ENCODE measurements around the gene PRR30.

Gene PRR30

DNA sequence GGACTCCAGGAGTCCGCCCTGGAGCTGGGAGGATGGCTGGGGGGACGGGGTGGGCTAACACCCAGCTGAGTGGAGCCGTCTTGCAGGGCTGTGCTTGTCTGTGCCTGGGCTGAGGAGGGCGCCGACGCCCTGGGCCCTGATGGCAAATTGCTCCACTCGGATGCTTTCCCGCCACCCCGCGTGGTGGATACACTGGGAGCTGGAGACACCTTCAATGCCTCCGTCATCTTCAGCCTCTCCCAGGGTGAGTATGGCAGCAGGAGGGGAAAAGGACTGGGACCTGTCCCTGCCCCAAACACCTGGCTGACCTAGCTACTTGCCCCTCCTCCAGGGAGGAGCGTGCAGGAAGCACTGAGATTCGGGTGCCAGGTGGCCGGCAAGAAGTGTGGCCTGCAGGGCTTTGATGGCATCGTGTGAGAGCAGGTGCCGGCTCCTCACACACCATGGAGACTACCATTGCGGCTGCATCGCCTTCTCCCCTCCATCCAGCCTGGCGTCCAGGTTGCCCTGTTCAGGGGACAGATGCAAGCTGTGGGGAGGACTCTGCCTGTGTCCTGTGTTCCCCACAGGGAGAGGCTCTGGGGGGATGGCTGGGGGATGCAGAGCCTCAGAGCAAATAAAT lies 39.8 kb downstream of the PRR30 start:
- DNase-seq (ENCODE audit: low read depth): no peak
- no peak overlapping the region for H3K4me3 ChIP-seq (ENCODE audit: low read depth, low read length)
- TF ChIP-seq, protein P1, sequence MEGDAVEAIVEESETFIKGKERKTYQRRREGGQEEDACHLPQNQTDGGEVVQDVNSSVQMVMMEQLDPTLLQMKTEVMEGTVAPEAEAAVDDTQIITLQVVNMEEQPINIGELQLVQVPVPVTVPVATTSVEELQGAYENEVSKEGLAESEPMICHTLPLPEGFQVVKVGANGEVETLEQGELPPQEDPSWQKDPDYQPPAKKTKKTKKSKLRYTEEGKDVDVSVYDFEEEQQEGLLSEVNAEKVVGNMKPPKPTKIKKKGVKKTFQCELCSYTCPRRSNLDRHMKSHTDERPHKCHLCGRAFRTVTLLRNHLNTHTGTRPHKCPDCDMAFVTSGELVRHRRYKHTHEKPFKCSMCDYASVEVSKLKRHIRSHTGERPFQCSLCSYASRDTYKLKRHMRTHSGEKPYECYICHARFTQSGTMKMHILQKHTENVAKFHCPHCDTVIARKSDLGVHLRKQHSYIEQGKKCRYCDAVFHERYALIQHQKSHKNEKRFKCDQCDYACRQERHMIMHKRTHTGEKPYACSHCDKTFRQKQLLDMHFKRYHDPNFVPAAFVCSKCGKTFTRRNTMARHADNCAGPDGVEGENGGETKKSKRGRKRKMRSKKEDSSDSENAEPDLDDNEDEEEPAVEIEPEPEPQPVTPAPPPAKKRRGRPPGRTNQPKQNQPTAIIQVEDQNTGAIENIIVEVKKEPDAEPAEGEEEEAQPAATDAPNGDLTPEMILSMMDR (IDR thresholded peaks at IDR 0.05; ENCODE audit: low read depth, low read length): no peak
- TF ChIP-seq MYC (IDR thresholded peaks at IDR 0.05; ENCODE audit: low read depth, low read length): no peak
- TF ChIP-seq, protein P2, sequence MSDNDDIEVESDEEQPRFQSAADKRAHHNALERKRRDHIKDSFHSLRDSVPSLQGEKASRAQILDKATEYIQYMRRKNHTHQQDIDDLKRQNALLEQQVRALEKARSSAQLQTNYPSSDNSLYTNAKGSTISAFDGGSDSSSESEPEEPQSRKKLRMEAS (IDR thresholded peaks at IDR 0.05; ENCODE audit: low read depth, low read length): no peak
- TF ChIP-seq POLR2A (IDR thresholded peaks at IDR 0.05; ENCODE audit: extremely low read depth, insufficient read length): no peak

DNA sequence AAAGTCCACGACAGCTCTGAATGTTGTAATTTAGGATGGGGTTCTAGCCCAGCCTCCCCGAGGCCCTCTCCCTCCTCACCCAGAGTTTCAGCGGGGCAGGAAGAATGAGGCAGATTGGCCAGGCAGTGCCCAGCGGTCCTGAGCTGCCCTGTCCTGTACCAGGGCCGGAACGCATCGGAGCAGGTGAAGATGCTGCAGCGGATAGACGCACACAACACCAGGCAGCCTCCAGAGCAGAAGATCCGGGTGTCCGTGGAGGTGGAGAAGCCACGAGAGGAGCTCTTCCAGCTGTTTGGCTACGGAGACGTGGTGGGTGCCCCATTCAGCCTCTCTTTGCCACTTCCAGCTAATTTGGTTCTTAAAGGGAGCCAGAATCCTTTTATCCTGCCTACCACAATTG lies 41.9 kb downstream of the PRR30 start:
- no peak overlapping the region for H3K4me3 ChIP-seq (ENCODE audit: low read depth, low read length)
- TF ChIP-seq, protein P1 (IDR thresholded peaks at IDR 0.05; ENCODE audit: low read depth, low read length): no peak
- TF ChIP-seq POLR2A (IDR thresholded peaks at IDR 0.05; ENCODE audit: extremely low read depth, insufficient read length): no peak
- TF ChIP-seq, protein P2 (IDR thresholded peaks at IDR 0.05; ENCODE audit: low read depth, low read length): no peak
- no peak for TF ChIP-seq MYC (IDR thresholded peaks at IDR 0.05; ENCODE audit: low read depth, low read length)
- DNase-seq (ENCODE audit: low read depth): no peak

DNA sequence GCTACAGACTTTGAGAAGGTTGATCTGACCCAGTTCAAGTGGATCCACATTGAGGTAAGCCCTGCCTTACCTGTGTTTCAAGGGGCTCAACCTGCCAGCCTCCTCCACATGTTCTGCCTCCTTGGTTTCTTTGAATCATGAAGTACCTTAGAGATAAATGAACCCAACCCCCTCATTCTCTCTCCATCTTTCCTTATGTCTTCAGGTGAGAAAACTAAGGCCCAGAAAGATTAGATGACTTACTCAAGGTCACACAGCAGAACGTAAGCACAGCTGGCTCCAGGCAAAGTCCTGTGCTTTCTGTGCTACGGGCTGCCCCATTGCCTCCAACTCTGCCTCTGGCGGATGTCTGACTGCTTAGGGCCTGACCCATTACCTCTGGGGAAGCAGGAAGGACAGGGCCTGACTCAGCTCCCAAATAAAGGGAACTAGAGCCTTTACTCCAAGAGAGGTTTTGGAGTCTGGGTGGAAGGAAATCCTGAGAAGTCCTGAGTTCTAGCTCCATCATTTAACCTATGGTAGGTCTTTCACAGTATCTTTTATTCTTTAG lies 42.4 kb downstream of the PRR30 start:
- TF ChIP-seq, protein P1 (IDR thresholded peaks at IDR 0.05; ENCODE audit: low read depth, low read length): no peak
- no peak for TF ChIP-seq MYC (IDR thresholded peaks at IDR 0.05; ENCODE audit: low read depth, low read length)
- no peak for TF ChIP-seq POLR2A (IDR thresholded peaks at IDR 0.05; ENCODE audit: extremely low read depth, insufficient read length)
- H3K4me3 ChIP-seq (ENCODE audit: low read depth, low read length): no peak overlapping the region
- DNase-seq (ENCODE audit: low read depth): no peak

DNA sequence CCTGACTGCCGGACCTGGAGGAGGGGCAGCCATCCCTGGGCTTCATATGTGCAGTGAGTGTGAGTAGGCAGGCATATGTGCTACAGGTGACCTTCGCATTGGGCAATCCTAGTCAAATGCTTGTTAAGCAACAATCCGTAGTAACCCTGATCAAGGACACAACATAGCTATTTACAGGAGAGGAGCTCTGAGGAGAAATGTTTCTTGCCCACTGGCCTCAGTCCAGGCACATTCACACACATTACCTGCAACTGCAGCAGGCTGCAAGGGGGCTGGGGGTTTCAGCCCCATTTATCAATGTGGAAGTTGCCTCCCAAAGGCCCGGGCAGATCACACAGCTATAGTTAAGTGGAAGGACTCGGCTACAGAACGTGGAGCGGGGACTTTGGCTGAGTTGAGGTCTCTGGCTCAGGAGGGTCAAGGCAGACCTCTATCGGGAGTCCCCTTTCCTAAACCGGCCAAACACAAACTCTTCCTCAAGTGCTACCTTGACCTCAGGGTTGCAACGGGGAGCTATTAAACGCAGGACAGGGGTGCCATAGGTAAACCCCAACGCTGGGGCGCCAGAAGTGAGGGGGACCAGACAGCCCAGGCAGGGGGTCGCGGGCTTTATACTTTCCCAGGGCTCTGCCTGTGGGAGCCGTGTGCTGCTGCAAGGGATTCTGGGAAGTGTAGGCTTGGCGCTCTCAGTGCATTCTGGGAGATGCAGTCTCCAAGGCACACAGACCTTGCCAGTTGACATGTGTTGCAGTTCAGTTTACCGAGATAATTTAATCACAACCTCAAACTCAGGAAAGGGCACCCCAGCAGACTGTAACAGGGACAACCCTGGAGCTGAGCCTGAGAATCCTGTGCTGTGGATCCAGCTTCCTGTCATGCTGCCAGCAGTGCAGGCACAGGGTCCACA lies 43.2 kb downstream of the PRR30 start:
- peak; percentile 19; the same call in 1 of the 2 replicates for TF ChIP-seq MYC (IDR thresholded peaks at IDR 0.05; ENCODE audit: low read depth, low read length)
- TF ChIP-seq, protein P1 (IDR thresholded peaks at IDR 0.05; ENCODE audit: low read depth, low read length): no peak
- H3K4me3 ChIP-seq (ENCODE audit: low read depth, low read length): no peak overlapping the region
- peak; percentile 61 for DNase-seq (ENCODE audit: low read depth)

DNA sequence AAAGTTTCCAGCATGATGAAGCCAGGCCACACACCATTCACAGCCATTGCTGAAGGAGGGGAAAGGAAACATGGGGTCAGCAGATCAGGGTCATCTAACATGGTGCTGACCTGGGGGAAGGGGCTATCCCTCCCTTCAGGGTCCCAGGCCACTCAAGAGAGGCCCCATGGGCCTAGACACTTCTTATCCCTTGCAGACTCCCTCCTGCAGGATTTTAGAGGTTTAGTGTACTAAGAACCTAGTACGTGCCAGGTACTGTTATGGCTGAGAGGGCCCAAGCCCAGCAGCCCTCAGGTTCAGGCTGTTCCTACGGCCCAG lies 43.8 kb downstream of the PRR30 start:
- no peak for DNase-seq (ENCODE audit: low read depth)
- TF ChIP-seq MYC (IDR thresholded peaks at IDR 0.05; ENCODE audit: low read depth, low read length): no peak
- TF ChIP-seq, protein P2 (IDR thresholded peaks at IDR 0.05; ENCODE audit: low read depth, low read length): no peak
- TF ChIP-seq, protein P1 (IDR thresholded peaks at IDR 0.05; ENCODE audit: low read depth, low read length): no peak
- no peak for TF ChIP-seq POLR2A (IDR thresholded peaks at IDR 0.05; ENCODE audit: extremely low read depth, insufficient read length)
- H3K4me3 ChIP-seq (ENCODE audit: low read depth, low read length): no peak overlapping the region

All from NB4 (cell line).